Keratinocyte (primary cell): ENCODE data around the gene TOX4. TPM values are rescaled to one million over a fixed set of nuclear protein-coding genes. Genes with fewer than 3 reads are reported as not detected.

Experiments
- DNase-seq: peaks from one replicate; pipeline ENCODE4 v3.0.0-alpha.2; 2011; ENCODE audit warnings: low read depth, missing footprints, low spot score
- FAIRE-seq: peaks from 2 replicates; lab custom pipeline; 2011; peaks lifted over from hg19 to GRCh38; lab: Jason Lieb, UNC
- H2AFZ ChIP-seq: 2 replicates; pipeline ENCODE4 v1.6.0; 2012; ENCODE audit warnings: low read length, control low read depth, inconsistent platforms; ENCODE audit not compliant: control insufficient read depth
- H3K27ac ChIP-seq: 2 replicates; pipeline ENCODE4 v1.5.1; 2011; ENCODE audit warnings: low read length; ENCODE audit not compliant: control insufficient read depth, insufficient read depth
- H3K27me3 ChIP-seq: 3 replicates; pipeline ENCODE4 v1.6.0; 2011; ENCODE audit warnings: low read length; ENCODE audit not compliant: control insufficient read depth, insufficient read depth; ENCODE audit errors: extremely low read depth
- H3K36me3 ChIP-seq, 2 experiments: 2 replicates in 1 of 2; 3 replicates in 1 of 2; pipeline ENCODE4 v1.5.1; 2011; ENCODE audit warnings: low read length in 2 of 2, mild to moderate bottlenecking in 1 of 2; ENCODE audit not compliant: control insufficient read depth in 2 of 2, insufficient read depth in 2 of 2; ENCODE audit errors: extremely low read depth in 1 of 2
- H3K4me1 ChIP-seq: 3 replicates; pipeline ENCODE4 v1.5.1; 2011; ENCODE audit warnings: low read length; ENCODE audit not compliant: control insufficient read depth, insufficient read depth; ENCODE audit errors: extremely low read depth
- H3K4me2 ChIP-seq: 3 replicates; pipeline ENCODE4 v1.6.0; 2011; ENCODE audit warnings: low read depth, low read length; ENCODE audit not compliant: control insufficient read depth, insufficient read depth; ENCODE audit errors: extremely low read depth
- H3K4me3 ChIP-seq, 3 experiments: fragments of 200-600 bp in 1 of 3; sonication (generic) in 1 of 3; 2 replicates in 2 of 3; 3 replicates in 1 of 3; pipeline ENCODE4 v1.5.1; 2011 to 2016; ENCODE audit warnings: low read length in 3 of 3, mild to moderate bottlenecking in 3 of 3, control low read depth in 2 of 3, inconsistent platforms in 1 of 3, low read depth in 1 of 3, mixed read lengths in 1 of 3, mixed run types in 1 of 3, moderate library complexity in 1 of 3; ENCODE audit not compliant: control insufficient read depth in 2 of 3, insufficient read depth in 2 of 3; ENCODE audit errors: extremely low read depth in 1 of 3
- H3K79me2 ChIP-seq: 2 replicates; pipeline ENCODE4 v1.6.0; 2012; ENCODE audit warnings: low read length; ENCODE audit not compliant: control insufficient read depth, insufficient read depth
- H3K9ac ChIP-seq: 3 replicates; pipeline ENCODE4 v1.6.0; 2011; ENCODE audit warnings: low read length; ENCODE audit not compliant: control insufficient read depth, insufficient read depth; ENCODE audit errors: extremely low read depth
- H3K9me1 ChIP-seq: 3 replicates; pipeline ENCODE4 v1.6.0; 2011; ENCODE audit warnings: low read length; ENCODE audit not compliant: control insufficient read depth, insufficient read depth; ENCODE audit errors: extremely low read depth
- H3K9me3 ChIP-seq: 2 replicates; pipeline ENCODE4 v1.5.1; 2012; ENCODE audit warnings: low read depth, low read length; ENCODE audit not compliant: control insufficient read depth
- H4K20me1 ChIP-seq: 3 replicates; pipeline ENCODE4 v1.6.0; 2011; ENCODE audit warnings: low read length; ENCODE audit not compliant: control insufficient read depth, insufficient read depth; ENCODE audit errors: extremely low read depth
- CTCF ChIP-seq, 3 experiments: IDR thresholded peaks in 1 of 3; conservative IDR thresholded peaks in 1 of 3; optimal IDR thresholded peaks in 1 of 3; 2 replicates in 2 of 3; 3 replicates in 1 of 3; pipeline versions ENCODE3 to v1.5.1; 2011; ENCODE audit warnings: low read length in 3 of 3, mild to moderate bottlenecking in 3 of 3, moderate library complexity in 2 of 3, control low read depth in 1 of 3, inconsistent platforms in 1 of 3; ENCODE audit not compliant: insufficient read depth in 2 of 3; ENCODE audit errors: extremely low read depth in 1 of 3
- EZH2 ChIP-seq: IDR thresholded peaks from one replicate; pipeline ENCODE4 v1.6.1; 2012; ENCODE audit warnings: inconsistent platforms, mild to moderate bottlenecking, low read length, moderate library complexity
- dilution Hi-C: fragments of 300-500 bp; cut with MboI; formaldehyde crosslinking; loops from one replicate; pipeline ENCODE4 v1.7.0; 2020; ENCODE audit warnings: low sequenced_read_pairs; ENCODE audit not compliant: extremely low pct_ligation_motif_present
- polyA plus RNA-seq, 5 experiments: library from polyadenylated mRNA; depleted of rRNA in 3 of 5; stranded (reverse) in 3 of 5; stranded (forward) in 1 of 5; unstranded in 1 of 5; fragments of >200 nt; gene quantifications; 1 replicate in 1 of 5; 2 replicates in 3 of 5; 3 replicates in 1 of 5; pipeline versions ENCODE4 v1.2.1 to v1.2.3, GENCODE V29; 2011 to 2012; ENCODE audit warnings: missing spikeins in 2 of 5, low read depth in 1 of 5, low replicate concordance in 1 of 5

The TOX4 gene
- polyA plus RNA-seq, 1 donor (not counting 4 experiments of a cell fraction or from before 2014, with no cell fraction given) = 85.4 TPM

GRCh38 chr14:21534576-21534975 lies 57.6 kb downstream of the TOX4 start:
- dilution Hi-C loops = no loop called here
- no peak overlapping the region for H2AFZ ChIP-seq
- no peaks in the 10 kb centered on the region for H4K20me1 ChIP-seq
- H3K4me3 ChIP-seq = no peak overlapping the region
- H3K27me3 ChIP-seq = peaks cover 21% of the 10 kb centered on the region
- no peaks in the 10 kb centered on the region for H3K36me3 ChIP-seq
- H3K9ac ChIP-seq = no peak overlapping the region
- H3K79me2 ChIP-seq = no peaks in the 10 kb centered on the region
- peaks cover 10% of the 10 kb centered on the region for H3K4me1 ChIP-seq
- H3K4me2 ChIP-seq = no peak overlapping the region
- DNase-seq (no peak), FAIRE-seq (no peak)
- H3K9me1 ChIP-seq = no peaks in the 10 kb centered on the region
- no peaks in the 10 kb centered on the region for H3K9me3 ChIP-seq
- H3K27ac ChIP-seq = no peak overlapping the region
- no peak for TF ChIP-seq CTCF (optimal IDR thresholded peaks at IDR 0.05 in 1 of 3, IDR thresholded peaks at IDR 0.05 in 1 of 3, conservative IDR thresholded peaks at IDR 0.05 in 1 of 3; ENCODE audit: extremely low read depth in 1 of 3, insufficient read depth in 2 of 3, low read length in 3 of 3)
- TF ChIP-seq EZH2 = no peak

- Histone ChIP-seq H3K27ac (no peak overlapping the region), H4K20me1 (no peaks in the 10 kb centered on the region), H3K4me3 (no peak overlapping the region), H3K9me3 (no peaks in the 10 kb centered on the region), H3K79me2 (no peaks in the 10 kb centered on the region), H3K27me3 (peaks cover 21% of the 10 kb centered on the region), H3K9ac (no peak overlapping the region), H2AFZ (no peak overlapping the region), H3K4me1 (peaks cover 6% of the 10 kb centered on the region), H3K36me3 (no peaks in the 10 kb centered on the region), H3K4me2 (peak overlapping the region; percentile 56), H3K9me1 (no peaks in the 10 kb centered on the region)
- dilution Hi-C loops = no loop called here
- DNase-seq = no peak
- no peak for FAIRE-seq
- no peak for TF ChIP-seq CTCF (optimal IDR thresholded peaks at IDR 0.05 in 1 of 3, IDR thresholded peaks at IDR 0.05 in 1 of 3, conservative IDR thresholded peaks at IDR 0.05 in 1 of 3; ENCODE audit: extremely low read depth in 1 of 3, insufficient read depth in 2 of 3, low read length in 3 of 3)
- TF ChIP-seq EZH2 = no peak
Observed at GRCh38 chr14:21535545-21536417, 58.8 kb downstream of the TOX4 start.
